Chondrocyte (in vitro differentiated cells): ENCODE measurements around the gene STAM. TPM values are rescaled to one million over a fixed set of nuclear protein-coding genes. Genes with fewer than 3 reads are reported as not detected.

Experiments
- DNase-seq: peaks from one replicate; pipeline ENCODE4 v3.0.0; 2021; ENCODE audit warnings: mixed read lengths, low spot score
- H3K27ac Mint-ChIP-seq: one replicate; pipeline ENCODE4 v1.8.0; 2021; ENCODE audit warnings: mild to moderate bottlenecking, moderate library complexity, mixed read lengths; ENCODE audit not compliant: unreplicated experiment
- H3K27me3 Mint-ChIP-seq: 2 replicates; pipeline ENCODE4 v1.8.0; 2021; ENCODE audit warnings: low read depth, mixed read lengths
- H3K36me3 Mint-ChIP-seq: 2 replicates; pipeline ENCODE4 v1.8.0; 2021; ENCODE audit warnings: low read depth, mixed read lengths
- H3K4me1 Mint-ChIP-seq: 2 replicates; pipeline ENCODE4 v1.8.0; 2021; ENCODE audit warnings: low read depth, mild to moderate bottlenecking, mixed read lengths
- H3K4me3 Mint-ChIP-seq: one replicate; pipeline ENCODE4 v1.8.0; 2021; ENCODE audit warnings: mild to moderate bottlenecking, moderate library complexity, mixed read lengths; ENCODE audit not compliant: unreplicated experiment
- H3K9me3 Mint-ChIP-seq: 2 replicates; pipeline ENCODE4 v1.8.0; 2021; ENCODE audit warnings: low read depth, mixed read lengths
- total RNA-seq: library from RNA; stranded (reverse); gene quantifications from 3 replicates; pipeline ENCODE4 v1.2.1, GENCODE V29; 2021
- TF ChIP-seq, protein P1 (sequence below): fragments of 200-600 bp; sonication (generic); IDR thresholded peaks from 2 replicates; pipeline ENCODE4 v1.5.0; 2021; ENCODE audit warnings: antibody characterized with exemption, mild to moderate bottlenecking, moderate library complexity

The STAM gene
- total RNA-seq, 1 donor from 2014 or later: 27.6 TPM

GRCh38 chr10:17660921-17661320, 17.0 kb downstream of the STAM start:
- no peak overlapping the region for H3K4me3 Mint-ChIP-seq
- DNase-seq: no peak
- peaks cover 21% of the 10 kb centered on the region for H3K9me3 Mint-ChIP-seq
- H3K27ac Mint-ChIP-seq: peak overlapping the region; percentile 49
- H3K4me1 Mint-ChIP-seq: peaks cover 41% of the 10 kb centered on the region
- peaks cover 16% of the 10 kb centered on the region for H3K36me3 Mint-ChIP-seq
- TF ChIP-seq, protein P1, sequence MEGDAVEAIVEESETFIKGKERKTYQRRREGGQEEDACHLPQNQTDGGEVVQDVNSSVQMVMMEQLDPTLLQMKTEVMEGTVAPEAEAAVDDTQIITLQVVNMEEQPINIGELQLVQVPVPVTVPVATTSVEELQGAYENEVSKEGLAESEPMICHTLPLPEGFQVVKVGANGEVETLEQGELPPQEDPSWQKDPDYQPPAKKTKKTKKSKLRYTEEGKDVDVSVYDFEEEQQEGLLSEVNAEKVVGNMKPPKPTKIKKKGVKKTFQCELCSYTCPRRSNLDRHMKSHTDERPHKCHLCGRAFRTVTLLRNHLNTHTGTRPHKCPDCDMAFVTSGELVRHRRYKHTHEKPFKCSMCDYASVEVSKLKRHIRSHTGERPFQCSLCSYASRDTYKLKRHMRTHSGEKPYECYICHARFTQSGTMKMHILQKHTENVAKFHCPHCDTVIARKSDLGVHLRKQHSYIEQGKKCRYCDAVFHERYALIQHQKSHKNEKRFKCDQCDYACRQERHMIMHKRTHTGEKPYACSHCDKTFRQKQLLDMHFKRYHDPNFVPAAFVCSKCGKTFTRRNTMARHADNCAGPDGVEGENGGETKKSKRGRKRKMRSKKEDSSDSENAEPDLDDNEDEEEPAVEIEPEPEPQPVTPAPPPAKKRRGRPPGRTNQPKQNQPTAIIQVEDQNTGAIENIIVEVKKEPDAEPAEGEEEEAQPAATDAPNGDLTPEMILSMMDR: no peak
- no peaks in the 10 kb centered on the region for H3K27me3 Mint-ChIP-seq

DNA sequence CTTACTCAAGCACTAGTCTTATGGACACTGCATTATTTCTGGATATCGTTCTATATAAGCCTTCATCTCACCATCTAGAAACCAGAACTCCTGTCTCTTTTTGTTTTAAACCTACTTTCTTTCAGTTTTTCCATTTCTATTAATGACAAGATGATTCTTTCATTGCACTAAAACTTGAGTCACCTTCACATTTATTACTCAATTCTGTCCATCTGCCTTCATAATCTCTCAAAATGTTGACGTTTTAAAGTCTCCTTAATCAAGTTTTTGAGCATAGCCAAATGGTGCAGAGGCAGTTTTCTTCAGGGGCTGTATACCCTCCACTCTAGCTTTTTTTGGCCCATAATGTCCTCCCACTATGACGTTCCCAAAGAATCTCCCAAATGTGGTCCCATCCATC, 17.6 kb downstream of the STAM start:
- peaks cover 41% of the 10 kb centered on the region for H3K4me1 Mint-ChIP-seq

DNA sequence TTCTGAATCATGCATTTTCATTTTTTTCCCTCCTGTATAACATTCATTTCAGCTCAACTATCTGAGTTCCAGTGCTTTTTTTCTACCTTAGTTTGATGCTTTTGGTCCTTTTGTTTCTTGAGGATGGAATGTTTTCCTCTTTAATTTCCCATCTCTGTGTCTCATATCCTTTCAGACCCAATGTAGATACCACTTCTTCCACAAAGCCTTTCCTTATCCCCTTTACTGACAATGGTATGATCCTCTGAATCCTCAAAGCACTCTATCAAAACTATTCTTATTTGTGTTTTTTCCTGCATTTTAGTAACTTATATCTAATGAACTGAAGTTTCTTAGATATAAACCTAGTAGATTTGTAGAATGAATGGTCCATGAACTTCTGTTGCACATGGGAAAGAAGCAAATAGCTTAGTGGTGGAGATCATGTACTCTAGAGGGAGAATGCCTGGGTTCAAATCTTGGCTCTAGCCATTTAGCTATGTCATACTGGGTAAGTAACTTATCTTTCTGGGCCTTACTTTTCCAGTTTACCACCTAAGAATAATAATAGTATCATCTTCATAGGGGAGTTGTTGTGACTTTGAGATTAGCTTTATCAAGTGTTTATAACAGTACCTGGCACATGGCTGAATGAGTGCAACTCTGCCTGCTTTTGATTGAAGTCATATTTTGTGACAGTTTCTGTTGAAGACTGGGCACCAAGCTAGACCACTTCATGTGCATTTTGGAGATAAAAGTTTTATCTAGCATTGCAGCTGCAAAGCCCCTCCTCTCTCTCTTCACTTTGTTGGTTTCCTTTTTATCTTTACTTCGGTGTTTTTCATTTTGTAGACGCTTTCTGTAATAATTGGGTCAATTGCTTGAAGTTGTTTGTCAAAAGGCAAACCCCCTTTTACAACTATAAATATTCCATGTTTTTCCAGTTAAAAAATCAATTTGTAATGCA, 18.5 kb downstream of the STAM start:
- Mint-ChIP-seq H3K4me3 (no peak overlapping the region), H3K27ac (no peak overlapping the region), H3K27me3 (no peaks in the 10 kb centered on the region), H3K36me3 (peaks cover 17% of the 10 kb centered on the region), H3K9me3 (peaks cover 16% of the 10 kb centered on the region), H3K4me1 (peaks cover 37% of the 10 kb centered on the region)
- DNase-seq: no peak
- TF ChIP-seq, protein P1: no peak

More for the DNA sequence above, 17.6 kb downstream of the STAM start:
- TF ChIP-seq, protein P1: no peak
- no peak overlapping the region for H3K4me3 Mint-ChIP-seq
- no peak for DNase-seq
- no peak overlapping the region for H3K27ac Mint-ChIP-seq
- no peaks in the 10 kb centered on the region for H3K27me3 Mint-ChIP-seq
- H3K9me3 Mint-ChIP-seq: peaks cover 21% of the 10 kb centered on the region
- H3K36me3 Mint-ChIP-seq: peaks cover 16% of the 10 kb centered on the region

- H3K4me3 Mint-ChIP-seq: no peak overlapping the region
- no peaks in the 10 kb centered on the region for H3K27me3 Mint-ChIP-seq
- no peak overlapping the region for H3K27ac Mint-ChIP-seq
- peaks cover 41% of the 10 kb centered on the region for H3K4me1 Mint-ChIP-seq
- TF ChIP-seq, protein P1: no peak
- H3K9me3 Mint-ChIP-seq: peaks cover 7% of the 10 kb centered on the region
- H3K36me3 Mint-ChIP-seq: peaks cover 17% of the 10 kb centered on the region
- no peak for DNase-seq
These were observed 19.5 kb downstream of the STAM start for GRCh38 chr10:17663450-17663849.

DNA sequence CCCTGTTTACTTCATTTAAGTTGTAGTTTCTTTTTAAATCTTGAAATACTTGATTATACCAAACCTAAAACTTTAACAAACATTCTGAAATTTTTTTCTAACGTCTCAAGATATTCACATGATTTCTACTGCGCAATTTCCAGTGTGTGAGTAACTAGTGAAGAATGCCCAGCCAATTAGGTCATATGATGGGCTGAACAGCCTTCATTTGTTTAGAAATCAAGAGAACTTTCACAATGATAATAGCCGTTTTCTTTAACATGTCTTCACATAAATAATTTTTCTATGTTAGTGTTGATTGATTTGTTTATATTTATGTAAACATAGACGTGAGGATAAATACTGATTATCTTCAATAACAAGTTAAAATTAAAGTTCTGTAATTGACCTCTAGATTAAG, 21.8 kb downstream of the STAM start:
- DNase-seq: no peak
- peaks cover 55% of the 10 kb centered on the region for H3K4me1 Mint-ChIP-seq
- peak overlapping the region; percentile 94 for H3K27ac Mint-ChIP-seq
- peaks cover 17% of the 10 kb centered on the region for H3K36me3 Mint-ChIP-seq
- H3K4me3 Mint-ChIP-seq: peak overlapping the region; percentile 3
- H3K9me3 Mint-ChIP-seq: peaks cover 2% of the 10 kb centered on the region
- no peaks in the 10 kb centered on the region for H3K27me3 Mint-ChIP-seq
- TF ChIP-seq, protein P1: no peak
